A549 (cell line): ENCODE data around the gene AIP. TPM values are rescaled to one million over a fixed set of nuclear protein-coding genes. Genes with fewer than 3 reads are reported as not detected.

Experiments
- ATAC-seq, 2 experiments: fragments of 200-7000 bp in 1 of 2; fragments of >200 bp in 1 of 2; cut with Nextera tagmentation in 1 of 2; cut with Tn5 transposase in 1 of 2; 3 replicates each; pipeline versions ENCODE4 v1.8.0 to v1.9.1; 2018 to 2020; ENCODE audit warnings: mild to moderate bottlenecking in 1 of 2, moderate library complexity in 1 of 2
- CTCF ChIA-PET: fragments of 300-600 bp; sonication (Branson Sonifier 250); formaldehyde crosslinking; extraction: SDS; loops from one replicate; lab custom pipeline; 2021; ENCODE audit warnings: antibody characterized with exemption, inconsistent platforms; lab: Yijun Ruan, JAX
- POLR2A ChIA-PET: fragments of 350-600 bp; formaldehyde crosslinking; extraction: SDS; loops from one replicate; lab custom pipeline; 2021; ENCODE audit warnings: antibody characterized with exemption, inconsistent platforms; lab: Yijun Ruan, JAX
- DNase-seq, 2 experiments: peaks; one replicate each; pipeline versions ENCODE4 v3.0.0 to v3.0.0-alpha.2; 2011 to 2016; ENCODE audit warnings: low read depth in 1 of 2, low spot score in 1 of 2
- FAIRE-seq: peaks from 2 replicates; lab custom pipeline; 2011; peaks lifted over from hg19 to GRCh38; lab: Jason Lieb, UNC
- H3K27ac ChIP-seq, 2 experiments: fragments of >200 bp; sonication (Bioruptor Twin); formaldehyde crosslinking; 3 replicates each; pipeline ENCODE4 v1.5.1; 2016 to 2017
- H3K4me1 ChIP-seq: fragments of >200 bp; sonication (Bioruptor Twin); formaldehyde crosslinking; 3 replicates; pipeline ENCODE4 v1.6.1; 2016
- H3K4me2 ChIP-seq: fragments of >200 bp; sonication (Bioruptor Twin); formaldehyde crosslinking; 3 replicates; pipeline ENCODE4 v1.6.1; 2016
- H3K4me3 ChIP-seq: fragments of >200 bp; sonication (Bioruptor Twin); formaldehyde crosslinking; 3 replicates; pipeline ENCODE4 v1.5.1; 2016
- H3K9me3 ChIP-seq: fragments of >200 bp; sonication (Bioruptor Twin); formaldehyde crosslinking; 3 replicates; pipeline ENCODE4 v1.6.1; 2016
- CHD4 ChIP-seq: fragments of 200-600 bp; sonication (generic); IDR thresholded peaks from 2 replicates; pipeline ENCODE4 v1.6.1; 2016; ENCODE audit warnings: antibody characterized with exemption, mild to moderate bottlenecking, borderline replicate concordance
- CTCF ChIP-seq: fragments of >200 bp; sonication (Bioruptor Twin); formaldehyde crosslinking; IDR thresholded peaks from 3 replicates; pipeline ENCODE4 v1.5.1; 2016
- E2F6 ChIP-seq: IDR thresholded peaks from 2 replicates; pipeline ENCODE4 v1.6.1; 2012; ENCODE audit warnings: low read depth, borderline replicate concordance
- EHF ChIP-seq: fragments of 250-450 bp; sonication (Bioruptor Pico); IDR thresholded peaks from 2 replicates; pipeline ENCODE4 v1.5.0; 2020; ENCODE audit warnings: mild to moderate bottlenecking
- FOSL2 ChIP-seq, 2 experiments: fragments of 450-650 bp in 1 of 2; fragments of >200 bp in 1 of 2; sonication (Bioruptor Twin) in 1 of 2; formaldehyde crosslinking; IDR thresholded peaks; 2 replicates each; pipeline versions ENCODE4 v1.5.0 to v1.6.1; 2016 to 2020; ENCODE audit warnings: mild to moderate bottlenecking in 1 of 2, moderate library complexity in 1 of 2
- FOXS1 ChIP-seq: fragments of 250-450 bp; sonication (Bioruptor Pico); IDR thresholded peaks from 2 replicates; pipeline ENCODE4 v1.5.0; 2020; ENCODE audit warnings: mild to moderate bottlenecking, moderate library complexity
- HMGXB4 ChIP-seq: fragments of 250-450 bp; sonication (Bioruptor Pico); IDR thresholded peaks from 2 replicates; pipeline ENCODE4 v1.5.0; 2021; ENCODE audit warnings: mild to moderate bottlenecking, moderate library complexity, borderline replicate concordance
- HOXA7 ChIP-seq: fragments of 250-450 bp; sonication (Bioruptor Pico); IDR thresholded peaks from 2 replicates; pipeline ENCODE4 v1.5.0; 2020; ENCODE audit warnings: mild to moderate bottlenecking, moderate library complexity
- KDM5A ChIP-seq: fragments of 200-600 bp; sonication (generic); IDR thresholded peaks from 2 replicates; pipeline ENCODE4 v1.6.1; 2016; ENCODE audit warnings: antibody characterized with exemption, mild to moderate bottlenecking
- MAX ChIP-seq: IDR thresholded peaks from 2 replicates; pipeline ENCODE4 v1.6.1; 2012
- MYC ChIP-seq: IDR thresholded peaks from 2 replicates; pipeline ENCODE4 v1.6.1; 2012; ENCODE audit warnings: mild to moderate bottlenecking, inconsistent platforms, low read length, improper control_type of control experiment, borderline replicate concordance
- NR3C1 ChIP-seq: fragments of >200 bp; sonication (Bioruptor Twin); formaldehyde crosslinking; IDR thresholded peaks from 3 replicates; pipeline ENCODE4 v1.6.1; 2017
- PHF8 ChIP-seq: fragments of 200-600 bp; sonication (generic); IDR thresholded peaks from 2 replicates; pipeline ENCODE4 v1.6.1; 2016; ENCODE audit warnings: low read depth, mild to moderate bottlenecking, antibody characterized with exemption, moderate library complexity, borderline replicate concordance
- POLR2AphosphoS2 ChIP-seq: conservative IDR thresholded peaks from 2 replicates; pipeline ENCODE4 v1.6.1; 2012; ENCODE audit warnings: low read length, improper control_type of control experiment, inconsistent platforms
- RAD21 ChIP-seq, 2 experiments: fragments of >200 bp in 1 of 2; sonication (Bioruptor Twin) in 1 of 2; formaldehyde crosslinking in 1 of 2; IDR thresholded peaks in 1 of 2; conservative IDR thresholded peaks in 1 of 2; 2 replicates in 1 of 2; 3 replicates in 1 of 2; pipeline ENCODE4 v1.6.1; 2012 to 2018; ENCODE audit warnings: inconsistent platforms in 1 of 2
- RNF2 ChIP-seq: fragments of 200-600 bp; sonication (generic); IDR thresholded peaks from 2 replicates; pipeline ENCODE4 v1.6.1; 2016; ENCODE audit warnings: low read depth, mild to moderate bottlenecking, antibody characterized with exemption, moderate library complexity, borderline replicate concordance
- SREBF2 ChIP-seq: fragments of 450-650 bp; IDR thresholded peaks from 2 replicates; pipeline ENCODE4 v1.6.1; 2014; ENCODE audit warnings: mild to moderate bottlenecking, moderate library complexity
- TFCP2L1 ChIP-seq: fragments of 250-450 bp; sonication (Bioruptor Pico); IDR thresholded peaks from 2 replicates; pipeline ENCODE4 v1.5.0; 2021; ENCODE audit warnings: mild to moderate bottlenecking
- USF2 ChIP-seq: fragments of 450-650 bp; IDR thresholded peaks from 2 replicates; pipeline ENCODE4 v1.6.1; 2014; ENCODE audit warnings: antibody characterized with exemption
- ZC3H11A ChIP-seq: fragments of 450-650 bp; IDR thresholded peaks from 2 replicates; pipeline ENCODE4 v1.6.1; 2014; ENCODE audit warnings: antibody characterized with exemption, mild to moderate bottlenecking
- ZFP36 ChIP-seq: fragments of 450-650 bp; IDR thresholded peaks from 2 replicates; pipeline ENCODE4 v1.6.1; 2014; ENCODE audit warnings: borderline replicate concordance; ENCODE audit not compliant: partially characterized antibody
- whole genome bisulfite sequencing: methylation state at CpG from one replicate; pipeline ENCODE4 v1.1.6; 2017; ENCODE audit errors: missing lambda C conversion rate; 5-methylcytosine and 5-hydroxymethylcytosine counted together
- polyA plus RNA-seq, 4 experiments: library from polyadenylated mRNA; depleted of rRNA in 3 of 4; stranded (reverse); fragments of >200 nt; fragmentation: RNase III in 1 of 4; extraction: RNeasy Plus Mini Kit Qiagen cat#74134 plus additional on column Dnase treatment in 1 of 4; gene quantifications; 2 replicates in 3 of 4; 3 replicates in 1 of 4; pipeline ENCODE4 v1.2.3, GENCODE V29; 2011 to 2017

Gene AIP
- polyA plus RNA-seq, 2 of the 4 experiments (the other 2 are of a cell fraction) = 50.8 to 68.8 TPM

- TF ChIP-seq CTCF (peak; percentile 29; the same call in 2 of the 3 replicates), NR3C1 (no peak), CHD4 (no peak), RAD21 (conservative IDR thresholded peaks at IDR 0.05 in 1 of 2, IDR thresholded peaks at IDR 0.05 in 1 of 2) (peak in 1 of 2 experiments; percentile 25; a peak in 1 of 5 replicates), ZFP36 (no peak)
- Histone ChIP-seq H3K4me2 (no peak overlapping the region), H3K4me1 (peaks cover 26% of the 10 kb centered on the region), H3K4me3 (no peak overlapping the region), H3K27ac (no peak overlapping the region; a peak in 1 of 6 replicates), H3K9me3 (no peaks in the 10 kb centered on the region)
- whole genome bisulfite sequencing = 89% methylated on average over 27 of the region's 31 CpGs
- CTCF ChIA-PET = interaction anchor here (0.6 to 1.6 kb wide), 9 partner anchors 10 to 54 kb away, joined by 3 to 5 read pairs (median 3); partner anchors contain the start of gene TMEM134
- no peak for FAIRE-seq
- POLR2A ChIA-PET = interaction anchor here (1.2 to 2.8 kb wide), 4 partner anchors 11 to 38 kb away, joined by 3 to 12 read pairs (median 4); partner anchors contain the start of genes PPP1CA, RPS6KB2 and TMEM134
- peak; percentile 30 to 66; a peak in 5 of 6 replicates for ATAC-seq
- peak; percentile 53 to 68 for DNase-seq
These were observed 43.3 kb upstream of the AIP start for GRCh38 chr11:67439321-67440228.

GRCh38 chr11:67440229-67441097 is 42.4 kb upstream of the AIP start:
- TF ChIP-seq HMGXB4 (CRISPR knock-in tag) (no peak), RAD21 (conservative IDR thresholded peaks at IDR 0.05 in 1 of 2, IDR thresholded peaks at IDR 0.05 in 1 of 2) (no peak), SREBF2 (no peak), FOXS1 (no peak), TFCP2L1 (CRISPR knock-in tag) (no peak), KDM5A (no peak), RNF2 (no peak), E2F6 (no peak), USF2 (no peak), MYC (no peak), PHF8 (no peak), ZC3H11A (no peak), FOSL2 (IDR thresholded peaks at IDR 0.05) (no peak), FOSL2 (CRISPR knock-in tag; IDR thresholded peaks at IDR 0.05) (no peak), MAX (no peak), EHF (CRISPR knock-in tag) (no peak), HOXA7 (CRISPR knock-in tag) (no peak), CHD4 (no peak), POLR2AphosphoS2 (no peak)
- Histone ChIP-seq H3K4me3 (no peak overlapping the region), H3K4me2 (no peak overlapping the region), H3K9me3 (no peaks in the 10 kb centered on the region), H3K27ac (no peak overlapping the region), H3K4me1 (peaks cover 27% of the 10 kb centered on the region)
- 86% methylated on average over 17 of the region's 17 CpGs for WGBS
- FAIRE-seq (no peak), DNase-seq (no peak), ATAC-seq (no peak)
- ChIA-PET CTCF (interaction anchor here (0.8 to 1.5 kb wide), 3 partner anchors 22 to 39 kb away, joined by 4 read pairs; partner anchors contain the start of gene PPP1CA), POLR2A (interaction anchor here (1.6 kb wide), 1 partner anchor 12 kb away, joined by 5 read pairs; the partner anchor contains the start of gene RPS6KB2)
